Thymus (tissue), 14 donors: ENCODE data around the gene COX14. TPM values are rescaled to one million over a fixed set of nuclear protein-coding genes. Genes with fewer than 3 reads are reported as not detected.

Experiments used
- DNase-seq, 9 donors: peaks; one replicate each; pipeline ENCODE4 v3.0.0-alpha.2; 2013; ENCODE audit warnings: low spot score in 9 of 9, low read depth in 6 of 9, missing footprints in 1 of 9
- H3K27ac ChIP-seq, 2 donors: one replicate each; pipeline ENCODE4 v1.5.1; 2013; ENCODE audit warnings: control low read depth in 1 of 2, low read depth in 1 of 2, low read length in 1 of 2, mild to moderate bottlenecking in 1 of 2, moderate library complexity in 1 of 2
- H3K27me3 ChIP-seq, 2 donors: one replicate each; pipeline ENCODE4 v1.5.1; 2013; ENCODE audit warnings: low read length in 1 of 2; ENCODE audit not compliant: control insufficient read depth in 2 of 2, insufficient read depth in 1 of 2
- H3K36me3 ChIP-seq, 2 donors: one replicate each; pipeline ENCODE4 v1.5.1; 2013; ENCODE audit warnings: low read length in 1 of 2, mild to moderate bottlenecking in 1 of 2, moderate library complexity in 1 of 2; ENCODE audit not compliant: control insufficient read depth in 2 of 2, insufficient read depth in 2 of 2
- H3K4me1 ChIP-seq, 2 donors: one replicate each; pipeline ENCODE4 v1.5.1; 2013; ENCODE audit warnings: low read length in 2 of 2; ENCODE audit not compliant: control insufficient read depth in 2 of 2, insufficient read depth in 2 of 2
- H3K4me3 ChIP-seq, 2 donors: one replicate each; pipeline ENCODE4 v1.5.1; 2013; ENCODE audit warnings: low read length in 2 of 2, control low read depth in 1 of 2, mild to moderate bottlenecking in 1 of 2
- H3K9me3 ChIP-seq, 2 donors: one replicate each; pipeline ENCODE4 v1.5.1; 2013; ENCODE audit warnings: low read length in 1 of 2, mild to moderate bottlenecking in 1 of 2; ENCODE audit not compliant: control insufficient read depth in 2 of 2, insufficient read depth in 1 of 2
- WGBS: extraction: QIAGEN DNeasy Blood & Tissue Kit; methylation state at CpG from one replicate; pipeline ENCODE4 v1.1.7; 2013; 5-methylcytosine and 5-hydroxymethylcytosine counted together
- long read RNA-seq, 10 donors: transcript quantifications; one replicate each; lab custom pipeline, GENCODE V29; 2026
- polyA plus RNA-seq: library from polyadenylated mRNA; stranded (reverse); fragments of 200-250 nt; gene quantifications from one replicate; pipeline ENCODE4 v1.2.3, GENCODE V29; 2013
- total RNA-seq: library from RNA; stranded (reverse); fragments of 120-200 nt; gene quantifications from one replicate; pipeline ENCODE4 v1.2.4, GENCODE V29; 2013
- donor health status: healthy.

COX14 gene
- total RNA-seq: 72.4 TPM
- 81.4 TPM for polyA plus RNA-seq
- long read RNA-seq, donor 1, transcript COX14-203 (2 exons, 739 nt): major isoform, 6 of 7 reads
- long read RNA-seq, donor 1, partial matches to known transcripts: 0 of 7 reads
- long read RNA-seq, donor 1, other reads (novel, unspliced or antisense): 0 of 7 reads
- long read RNA-seq, donor 2: 0 reads
- long read RNA-seq, donor 3, transcript COX14-203 (2 exons, 739 nt): major isoform, 74 of 76 reads
- long read RNA-seq, donor 3, partial matches to known transcripts: 0 of 76 reads
- long read RNA-seq, donor 3, other reads (novel, unspliced or antisense): 0 of 76 reads
- long read RNA-seq, donor 4, transcript COX14-203 (2 exons, 739 nt): major isoform, 26 of 35 reads
- long read RNA-seq, donor 4, partial matches to known transcripts: 8 of 35 reads
- long read RNA-seq, donor 4, other reads (novel, unspliced or antisense): 0 of 35 reads
- long read RNA-seq, donor 5, transcript COX14-203 (2 exons, 739 nt): major isoform, 90 of 95 reads
- long read RNA-seq, donor 5, partial matches to known transcripts: 0 of 95 reads
- long read RNA-seq, donor 5, other reads (novel, unspliced or antisense): 0 of 95 reads
- long read RNA-seq, donor 6, transcript COX14-203 (2 exons, 739 nt): major isoform, 44 of 45 reads
- long read RNA-seq, donor 6, partial matches to known transcripts: 0 of 45 reads
- long read RNA-seq, donor 6, other reads (novel, unspliced or antisense): 0 of 45 reads
- long read RNA-seq, donor 7, transcript COX14-203 (2 exons, 739 nt): major isoform, 46 of 46 reads
- long read RNA-seq, donor 7, partial matches to known transcripts: 0 of 46 reads
- long read RNA-seq, donor 7, other reads (novel, unspliced or antisense): 0 of 46 reads
- long read RNA-seq, donor 8, transcript COX14-203 (2 exons, 739 nt): major isoform, 27 of 27 reads
- long read RNA-seq, donor 8, partial matches to known transcripts: 0 of 27 reads
- long read RNA-seq, donor 8, other reads (novel, unspliced or antisense): 0 of 27 reads
- long read RNA-seq, donor 9, transcript COX14-203 (2 exons, 739 nt): major isoform, 29 of 35 reads
- long read RNA-seq, donor 9, partial matches to known transcripts: 5 of 35 reads
- long read RNA-seq, donor 9, other reads (novel, unspliced or antisense): 0 of 35 reads
- long read RNA-seq, donor 10, transcript COX14-203 (2 exons, 739 nt): major isoform, 23 of 30 reads
- long read RNA-seq, donor 10, partial matches to known transcripts: 6 of 30 reads
- long read RNA-seq, donor 10, other reads (novel, unspliced or antisense): 0 of 30 reads

- DNase-seq: peak; percentile 98 to 99 (median 99)
- peak within 1 kb of the TSS; percentile 55 to 66 for H3K4me3 ChIP-seq
- peaks cover 4 to 35% of the 10 kb centered on the region in 2 donors for H3K4me1 ChIP-seq
- H3K9me3 ChIP-seq: no peaks in the 10 kb centered on the region
- peaks cover 4% of the 10 kb centered on the region in 2 donors for H3K36me3 ChIP-seq
- no peaks in the 10 kb centered on the region for H3K27me3 ChIP-seq
- peak within 1 kb of the TSS; percentile 83 to 96 for H3K27ac ChIP-seq
- under 1% methylated on average over 59 of the region's 59 CpGs for WGBS
Measured at GRCh38 chr12:50111693-50112455, at the start of gene COX14. Gene COX14 (plus strand): TSS chr12:50112236. CDS start chr12:50120044, 7,808 bp downstream.

GRCh38 chr12:50062728-50063460, 49.1 kb upstream of the COX14 start:
- H3K27ac ChIP-seq: peak overlapping the region in 1 of 2 donors; percentile 71
- no peaks in the 10 kb centered on the region for H3K36me3 ChIP-seq
- peak in 3 of 9 donors; percentile 39 to 66 (median 46) for DNase-seq
- H3K27me3 ChIP-seq: peaks cover 3 to 11% of the 10 kb centered on the region in 2 donors
- no peaks in the 10 kb centered on the region for H3K9me3 ChIP-seq
- H3K4me3 ChIP-seq: no peak overlapping the region
- WGBS: 51% methylated on average over 5 of the region's 5 CpGs
- peaks cover 43 to 68% of the 10 kb centered on the region in 2 donors for H3K4me1 ChIP-seq

- Histone ChIP-seq H3K27me3 (peaks cover 0 to 6% of the 10 kb centered on the region in 2 donors), H3K36me3 (no peaks in the 10 kb centered on the region), H3K4me3 (no peak overlapping the region), H3K9me3 (no peaks in the 10 kb centered on the region), H3K27ac (no peak overlapping the region), H3K4me1 (peaks cover 28 to 42% of the 10 kb centered on the region in 2 donors)
- 95% methylated on average over 3 of the region's 3 CpGs for WGBS
- DNase-seq: no peak
Measured at GRCh38 chr12:50065726-50066310, 46.2 kb upstream of the COX14 start.

GRCh38 chr12:50066402-50066801, 45.6 kb upstream of the COX14 start:
- no peak for DNase-seq
- Histone ChIP-seq H3K36me3 (no peaks in the 10 kb centered on the region), H3K27me3 (peaks cover 0 to 7% of the 10 kb centered on the region in 2 donors), H3K9me3 (no peaks in the 10 kb centered on the region), H3K4me1 (peaks cover 23 to 37% of the 10 kb centered on the region in 2 donors), H3K27ac (no peak overlapping the region), H3K4me3 (no peak overlapping the region)
- 91% methylated on average over 5 of the region's 5 CpGs for WGBS

GRCh38 chr12:50069069-50069468, 43.0 kb upstream of the COX14 start:
- H3K27me3 ChIP-seq: peaks cover 0 to 33% of the 10 kb centered on the region in 2 donors
- H3K36me3 ChIP-seq: peaks cover 0 to 4% of the 10 kb centered on the region in 2 donors
- peaks cover 0 to 10% of the 10 kb centered on the region in 2 donors for H3K4me1 ChIP-seq
- WGBS: 98% methylated on average over 5 of the region's 5 CpGs
- no peak overlapping the region for H3K27ac ChIP-seq
- no peaks in the 10 kb centered on the region for H3K9me3 ChIP-seq
- no peak overlapping the region for H3K4me3 ChIP-seq
- no peak for DNase-seq

GRCh38 chr12:50069539-50069938, 42.5 kb upstream of the COX14 start:
- H3K9me3 ChIP-seq: no peaks in the 10 kb centered on the region
- no peak for DNase-seq
- 97% methylated on average over 3 of the region's 3 CpGs for WGBS
- H3K27ac ChIP-seq: no peak overlapping the region
- peaks cover 0 to 33% of the 10 kb centered on the region in 2 donors for H3K27me3 ChIP-seq
- H3K4me1 ChIP-seq: peaks cover 0 to 6% of the 10 kb centered on the region in 2 donors
- H3K36me3 ChIP-seq: peaks cover 0 to 4% of the 10 kb centered on the region in 2 donors
- no peak overlapping the region for H3K4me3 ChIP-seq

GRCh38 chr12:50070314-50071060, 41.5 kb upstream of the COX14 start:
- Histone ChIP-seq H3K4me3 (no peak overlapping the region), H3K4me1 (peaks cover 0 to 9% of the 10 kb centered on the region in 2 donors), H3K27me3 (peaks cover 0 to 33% of the 10 kb centered on the region in 2 donors), H3K9me3 (no peaks in the 10 kb centered on the region), H3K36me3 (peaks cover 0 to 4% of the 10 kb centered on the region in 2 donors), H3K27ac (no peak overlapping the region)
- 47% methylated on average over 9 of the region's 9 CpGs for WGBS
- DNase-seq: peak in 4 of 9 donors; percentile 69 to 79 (median 76)
